GM10248 (cell line): Measurements from ENCODE around the gene BACH2.

Experiments used
- CTCF ChIA-PET: fragments of 300-600 bp; sonication (Branson Sonifier 250); formaldehyde crosslinking; extraction: SDS; loops from one replicate; lab custom pipeline; 2021; ENCODE audit warnings: antibody characterized with exemption; lab: Yijun Ruan, JAX
- POLR2A ChIA-PET: fragments of 350-650 bp; sonication (Branson Sonifier 250); formaldehyde crosslinking; extraction: SDS; loops from one replicate; lab custom pipeline; 2020; ENCODE audit warnings: antibody characterized with exemption; lab: Yijun Ruan, JAX
- DNase-seq: peaks from one replicate; pipeline ENCODE4 v3.0.0; 2012; ENCODE audit errors: extremely low spot score
- TF ChIP-seq, protein P1 (sequence below): IDR thresholded peaks from 2 replicates; pipeline ENCODE4 v1.5.1; 2012; ENCODE audit warnings: mild to moderate bottlenecking, low read depth; ENCODE audit errors: extremely low read depth, missing control alignments, control extremely low read depth

The BACH2 gene

DNA sequence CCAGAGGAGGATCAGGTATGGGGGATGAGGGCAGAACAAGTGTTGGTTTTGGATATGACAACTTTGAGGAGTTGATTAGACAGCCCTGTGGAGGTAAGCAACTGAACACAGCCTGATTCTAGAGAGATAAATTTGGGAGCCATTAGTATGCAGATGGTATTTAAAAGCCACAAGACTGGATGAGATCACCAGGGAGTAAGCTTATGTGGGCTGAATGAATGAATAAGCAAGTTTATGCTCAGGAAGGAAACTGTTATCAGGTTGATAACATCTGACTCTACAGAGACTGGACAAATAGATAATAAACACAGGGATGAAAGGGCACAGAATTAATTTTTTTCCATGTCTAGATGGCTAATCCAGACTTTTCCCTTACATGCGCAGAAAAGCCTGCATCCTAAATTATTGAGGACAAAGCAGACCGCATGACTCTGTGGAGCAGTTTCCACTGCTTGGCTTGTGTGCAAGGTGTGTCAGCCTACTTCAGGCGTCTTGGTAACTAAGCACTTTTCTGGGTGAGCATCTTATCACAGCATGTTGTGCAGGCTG is 251.7 kb downstream of the BACH2 start:
- POLR2A ChIA-PET: no interaction called here
- TF ChIP-seq, protein P1, sequence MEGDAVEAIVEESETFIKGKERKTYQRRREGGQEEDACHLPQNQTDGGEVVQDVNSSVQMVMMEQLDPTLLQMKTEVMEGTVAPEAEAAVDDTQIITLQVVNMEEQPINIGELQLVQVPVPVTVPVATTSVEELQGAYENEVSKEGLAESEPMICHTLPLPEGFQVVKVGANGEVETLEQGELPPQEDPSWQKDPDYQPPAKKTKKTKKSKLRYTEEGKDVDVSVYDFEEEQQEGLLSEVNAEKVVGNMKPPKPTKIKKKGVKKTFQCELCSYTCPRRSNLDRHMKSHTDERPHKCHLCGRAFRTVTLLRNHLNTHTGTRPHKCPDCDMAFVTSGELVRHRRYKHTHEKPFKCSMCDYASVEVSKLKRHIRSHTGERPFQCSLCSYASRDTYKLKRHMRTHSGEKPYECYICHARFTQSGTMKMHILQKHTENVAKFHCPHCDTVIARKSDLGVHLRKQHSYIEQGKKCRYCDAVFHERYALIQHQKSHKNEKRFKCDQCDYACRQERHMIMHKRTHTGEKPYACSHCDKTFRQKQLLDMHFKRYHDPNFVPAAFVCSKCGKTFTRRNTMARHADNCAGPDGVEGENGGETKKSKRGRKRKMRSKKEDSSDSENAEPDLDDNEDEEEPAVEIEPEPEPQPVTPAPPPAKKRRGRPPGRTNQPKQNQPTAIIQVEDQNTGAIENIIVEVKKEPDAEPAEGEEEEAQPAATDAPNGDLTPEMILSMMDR: no peak
- CTCF ChIA-PET: no interaction called here
- no peak for DNase-seq

DNA sequence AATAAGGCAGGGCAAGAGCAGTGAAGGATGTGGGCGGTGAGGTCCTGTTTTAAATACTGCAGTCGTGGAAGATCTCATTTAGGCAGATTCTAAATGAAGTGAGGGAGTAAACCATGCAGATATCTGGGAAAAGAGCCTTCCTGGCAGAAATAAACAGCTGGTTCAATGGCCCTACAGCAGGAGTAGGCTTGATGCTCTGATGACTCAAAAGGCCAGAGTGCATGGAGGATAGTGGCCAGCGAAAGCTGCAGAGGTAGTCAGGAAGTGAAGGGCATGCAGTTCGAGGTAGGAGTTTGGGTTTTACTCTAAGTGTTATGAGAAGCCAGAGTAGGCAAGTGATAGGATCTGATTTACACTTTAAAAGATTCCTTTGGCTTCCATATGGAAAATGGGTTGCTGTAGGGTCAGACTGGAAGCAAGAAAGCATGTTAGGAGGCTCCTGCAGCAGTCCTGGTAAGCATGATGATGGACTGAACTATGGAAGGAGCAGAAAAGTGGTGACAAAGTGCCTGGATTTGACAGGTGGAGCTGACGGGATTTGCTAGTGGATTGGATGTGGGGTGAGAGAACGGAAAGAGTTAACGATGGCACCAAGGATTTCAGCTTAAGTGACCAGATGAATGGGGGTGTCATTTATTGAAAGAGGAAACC is 252.3 kb downstream of the BACH2 start:
- DNase-seq: no peak
- TF ChIP-seq, protein P1: no peak
- ChIA-PET POLR2A (no interaction called here), CTCF (no interaction called here)

DNA sequence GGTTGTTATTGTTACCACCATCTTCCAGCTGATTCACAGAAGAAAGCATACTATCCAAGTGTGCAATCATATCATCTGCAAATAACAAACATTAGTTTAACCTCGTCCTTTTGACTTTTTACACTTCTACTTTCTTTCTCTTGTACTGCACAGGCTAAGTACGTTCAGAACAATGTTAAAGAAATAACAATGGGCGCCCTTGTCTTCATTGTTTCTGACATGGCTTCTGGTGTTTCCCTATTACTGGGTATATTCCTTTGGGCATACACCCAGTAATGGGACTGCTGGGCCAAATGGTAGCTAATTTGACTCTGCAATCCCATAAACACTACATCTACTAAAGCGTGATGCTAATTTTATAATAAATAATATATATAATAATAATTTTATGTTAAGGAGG is 255.7 kb downstream of the BACH2 start:
- no peak for DNase-seq
- ChIA-PET CTCF (no interaction called here), POLR2A (no interaction called here)
- TF ChIP-seq, protein P1: no peak

DNA sequence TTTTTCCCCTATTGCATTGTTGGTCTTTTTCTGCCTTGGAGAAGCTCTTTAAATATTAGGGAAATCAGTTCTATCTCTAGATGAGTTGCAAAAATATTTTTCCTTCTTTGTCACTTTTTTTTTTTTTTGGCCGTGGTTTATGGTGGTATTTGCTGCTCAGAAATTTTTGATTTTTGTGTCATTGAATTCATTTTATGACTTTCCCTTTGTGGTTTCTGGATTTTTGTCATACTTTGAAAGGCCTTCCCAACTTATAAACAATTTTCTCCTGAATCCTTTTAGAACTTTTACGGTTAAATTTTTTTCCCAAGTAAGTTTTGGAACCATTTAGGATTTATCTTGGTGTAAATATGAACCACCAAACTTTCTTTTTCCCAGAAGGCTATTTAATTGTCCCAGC is 256.7 kb downstream of the BACH2 start:
- POLR2A ChIA-PET: no interaction called here
- TF ChIP-seq, protein P1: no peak
- CTCF ChIA-PET: no interaction called here
- DNase-seq: no peak

DNA sequence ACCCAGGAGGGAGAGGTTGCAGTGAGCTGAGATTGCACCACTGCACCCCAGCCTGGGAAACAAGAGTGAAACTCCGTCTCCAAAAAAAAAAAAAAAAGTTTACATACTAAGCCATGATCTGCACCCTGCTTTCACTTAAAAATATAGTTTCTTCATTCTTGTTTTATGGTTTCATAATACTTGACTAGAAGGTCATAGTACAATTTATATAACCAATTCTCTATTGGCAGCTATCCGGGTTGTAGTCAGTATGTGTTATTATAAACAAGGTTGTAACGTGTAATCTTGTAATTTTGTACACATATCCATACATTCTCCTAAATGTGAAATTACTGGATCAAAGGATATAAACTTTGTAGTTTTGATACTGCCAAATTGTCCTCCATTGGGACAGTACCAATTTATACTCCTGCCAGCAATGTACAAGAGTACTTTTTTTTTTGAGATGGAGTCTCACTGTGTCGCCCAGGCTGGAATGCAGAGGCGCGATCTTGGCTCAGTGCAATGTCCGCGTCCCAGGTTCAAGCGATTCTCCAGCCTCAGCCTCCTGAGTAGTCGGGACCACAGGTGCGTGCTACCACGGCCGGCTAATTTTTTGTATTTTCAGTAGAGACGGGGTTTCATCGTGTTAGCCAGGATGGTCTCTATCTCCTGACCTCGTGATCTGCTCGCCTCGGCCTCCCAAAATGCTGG is 257.5 kb downstream of the BACH2 start:
- POLR2A ChIA-PET: no interaction called here
- TF ChIP-seq, protein P1: no peak
- CTCF ChIA-PET: no interaction called here
- no peak for DNase-seq

DNA sequence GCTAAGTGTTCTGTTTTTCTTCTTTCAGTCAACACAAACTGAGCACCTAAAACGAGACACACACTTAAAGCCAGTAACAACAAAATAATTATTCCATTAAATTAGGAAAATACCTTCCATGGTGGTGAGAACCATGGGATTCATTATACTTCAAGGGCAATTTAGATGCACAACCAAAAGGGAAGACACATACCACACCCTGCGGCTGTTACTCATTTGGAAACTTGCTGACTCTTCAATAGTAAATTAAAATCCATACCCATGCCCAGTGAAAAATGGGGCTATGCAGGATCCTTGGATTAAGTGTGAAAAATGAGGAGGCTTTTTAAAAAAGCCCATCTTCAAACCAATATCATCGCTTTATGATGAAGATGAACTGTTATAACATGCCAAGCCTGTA is 259.7 kb downstream of the BACH2 start:
- ChIA-PET POLR2A (no interaction called here), CTCF (no interaction called here)
- DNase-seq: no peak
- TF ChIP-seq, protein P1: no peak
